ENCODE data around the gene ZNF438.

Gene ZNF438, protein sequence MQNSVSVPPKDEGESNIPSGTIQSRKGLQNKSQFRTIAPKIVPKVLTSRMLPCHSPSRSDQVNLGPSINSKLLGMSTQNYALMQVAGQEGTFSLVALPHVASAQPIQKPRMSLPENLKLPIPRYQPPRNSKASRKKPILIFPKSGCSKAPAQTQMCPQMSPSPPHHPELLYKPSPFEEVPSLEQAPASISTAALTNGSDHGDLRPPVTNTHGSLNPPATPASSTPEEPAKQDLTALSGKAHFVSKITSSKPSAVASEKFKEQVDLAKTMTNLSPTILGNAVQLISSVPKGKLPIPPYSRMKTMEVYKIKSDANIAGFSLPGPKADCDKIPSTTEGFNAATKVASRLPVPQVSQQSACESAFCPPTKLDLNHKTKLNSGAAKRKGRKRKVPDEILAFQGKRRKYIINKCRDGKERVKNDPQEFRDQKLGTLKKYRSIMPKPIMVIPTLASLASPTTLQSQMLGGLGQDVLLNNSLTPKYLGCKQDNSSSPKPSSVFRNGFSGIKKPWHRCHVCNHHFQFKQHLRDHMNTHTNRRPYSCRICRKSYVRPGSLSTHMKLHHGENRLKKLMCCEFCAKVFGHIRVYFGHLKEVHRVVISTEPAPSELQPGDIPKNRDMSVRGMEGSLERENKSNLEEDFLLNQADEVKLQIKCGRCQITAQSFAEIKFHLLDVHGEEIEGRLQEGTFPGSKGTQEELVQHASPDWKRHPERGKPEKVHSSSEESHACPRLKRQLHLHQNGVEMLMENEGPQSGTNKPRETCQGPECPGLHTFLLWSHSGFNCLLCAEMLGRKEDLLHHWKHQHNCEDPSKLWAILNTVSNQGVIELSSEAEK

GRCh38 chr10:31031558-31032257, at the start of gene ZNF438:
Gene ZNF438 (minus strand): TSS chr10:31031865. CDS start chr10:30877034, 154,831 bp downstream.
- H3K9me3 Mint-ChIP-seq (ENCODE audit: low read depth) = no peaks in the 10 kb centered on the region

DNA sequence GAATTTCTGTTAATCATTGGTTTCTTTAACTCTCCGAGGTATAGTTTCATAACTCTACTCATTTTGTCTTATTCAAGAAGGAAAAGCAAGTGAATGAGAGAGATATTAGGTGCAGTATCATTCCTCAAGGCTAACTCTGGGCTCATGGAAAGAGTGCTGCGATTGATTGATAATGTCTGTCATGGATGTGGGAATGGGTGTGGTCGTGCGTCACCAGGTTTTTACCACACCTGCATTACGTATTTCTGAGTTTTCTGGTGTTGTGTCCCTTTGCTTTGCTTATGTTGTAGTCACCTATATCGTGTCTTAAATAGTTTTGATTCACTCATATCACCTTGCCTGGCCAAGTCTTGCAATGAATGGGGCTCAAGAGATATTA, 44.9 kb upstream of the ZNF438 start:
- no peaks in the 10 kb centered on the region for H3K9me3 Mint-ChIP-seq (ENCODE audit: low read depth)
- no peaks in the 10 kb centered on the region for H3K4me1 Mint-ChIP-seq (ENCODE audit: low read depth)
- H3K36me3 Mint-ChIP-seq = no peaks in the 10 kb centered on the region
- H3K4me3 Mint-ChIP-seq = no peak overlapping the region
- no peaks in the 10 kb centered on the region for H3K27me3 Mint-ChIP-seq
- no peak overlapping the region for H3K27ac Mint-ChIP-seq

More at GRCh38 chr10:31031558-31032257, at the start of gene ZNF438:
- peak within 1 kb of the TSS; percentile 89 for H3K4me3 Mint-ChIP-seq
- peaks cover 15% of the 10 kb centered on the region for H3K4me1 Mint-ChIP-seq (ENCODE audit: low read depth)
- H3K27ac Mint-ChIP-seq = peak within 1 kb of the TSS; percentile 97
- peaks cover 3% of the 10 kb centered on the region for H3K36me3 Mint-ChIP-seq
- no peaks in the 10 kb centered on the region for H3K27me3 Mint-ChIP-seq

GRCh38 chr10:31075881-31076609, 44.4 kb upstream of the ZNF438 start:
- no peaks in the 10 kb centered on the region for H3K27me3 Mint-ChIP-seq
- no peak overlapping the region for H3K27ac Mint-ChIP-seq
- H3K9me3 Mint-ChIP-seq (ENCODE audit: low read depth) = no peaks in the 10 kb centered on the region
- no peaks in the 10 kb centered on the region for H3K4me1 Mint-ChIP-seq (ENCODE audit: low read depth)
- H3K4me3 Mint-ChIP-seq = no peak overlapping the region
- H3K36me3 Mint-ChIP-seq = no peaks in the 10 kb centered on the region

DNA sequence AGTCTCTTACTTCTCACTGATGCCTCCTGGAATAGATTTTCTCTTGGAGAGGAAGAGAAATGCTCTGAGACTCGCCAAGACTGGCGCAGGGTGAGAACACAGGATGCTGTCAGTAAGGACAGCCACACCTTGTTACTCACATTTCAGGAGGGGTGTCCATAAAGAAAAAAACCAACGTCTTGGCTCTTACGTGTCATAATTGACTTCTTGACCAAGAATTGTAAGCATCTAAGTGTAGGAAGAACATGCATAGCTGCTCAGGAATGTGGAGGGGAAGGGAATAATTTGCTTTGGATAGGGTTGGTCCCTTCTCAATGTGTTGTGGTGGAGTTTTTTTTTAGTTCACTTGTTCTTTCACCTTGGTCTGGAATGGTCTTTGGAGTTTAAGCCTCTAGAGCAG, 43.8 kb upstream of the ZNF438 start:
- H3K27me3 Mint-ChIP-seq = no peaks in the 10 kb centered on the region
- no peaks in the 10 kb centered on the region for H3K36me3 Mint-ChIP-seq
- no peak overlapping the region for H3K27ac Mint-ChIP-seq
- no peak overlapping the region for H3K4me3 Mint-ChIP-seq
- no peaks in the 10 kb centered on the region for H3K4me1 Mint-ChIP-seq (ENCODE audit: low read depth)
- H3K9me3 Mint-ChIP-seq (ENCODE audit: low read depth) = no peaks in the 10 kb centered on the region

GRCh38 chr10:31074722-31075086, 43.0 kb upstream of the ZNF438 start:
- Mint-ChIP-seq H3K36me3 (no peaks in the 10 kb centered on the region), H3K4me1 (ENCODE audit: low read depth) (no peaks in the 10 kb centered on the region), H3K27me3 (peaks cover 3% of the 10 kb centered on the region), H3K27ac (no peak overlapping the region), H3K4me3 (no peak overlapping the region), H3K9me3 (ENCODE audit: low read depth) (no peaks in the 10 kb centered on the region)

GRCh38 chr10:31073996-31074721, 42.5 kb upstream of the ZNF438 start:
- Mint-ChIP-seq H3K9me3 (ENCODE audit: low read depth) (no peaks in the 10 kb centered on the region), H3K36me3 (no peaks in the 10 kb centered on the region), H3K4me1 (ENCODE audit: low read depth) (no peaks in the 10 kb centered on the region), H3K27me3 (peaks cover 3% of the 10 kb centered on the region), H3K4me3 (no peak overlapping the region), H3K27ac (no peak overlapping the region)

GRCh38 chr10:31073211-31073610, 41.5 kb upstream of the ZNF438 start:
- no peak overlapping the region for H3K27ac Mint-ChIP-seq
- H3K36me3 Mint-ChIP-seq = no peaks in the 10 kb centered on the region
- H3K4me3 Mint-ChIP-seq = no peak overlapping the region
- peaks cover 3% of the 10 kb centered on the region for H3K27me3 Mint-ChIP-seq
- H3K4me1 Mint-ChIP-seq (ENCODE audit: low read depth) = no peaks in the 10 kb centered on the region
- H3K9me3 Mint-ChIP-seq (ENCODE audit: low read depth) = no peaks in the 10 kb centered on the region

- Mint-ChIP-seq H3K4me1 (ENCODE audit: low read depth) (no peaks in the 10 kb centered on the region), H3K27ac (no peak overlapping the region), H3K9me3 (ENCODE audit: low read depth) (no peaks in the 10 kb centered on the region), H3K4me3 (no peak overlapping the region), H3K36me3 (no peaks in the 10 kb centered on the region), H3K27me3 (peaks cover 3% of the 10 kb centered on the region)
These were observed 40.8 kb upstream of the ZNF438 start for GRCh38 chr10:31072451-31072850.

GRCh38 chr10:31071232-31072005, 39.8 kb upstream of the ZNF438 start:
- no peaks in the 10 kb centered on the region for H3K9me3 Mint-ChIP-seq (ENCODE audit: low read depth)
- H3K4me1 Mint-ChIP-seq (ENCODE audit: low read depth) = no peaks in the 10 kb centered on the region

DNA sequence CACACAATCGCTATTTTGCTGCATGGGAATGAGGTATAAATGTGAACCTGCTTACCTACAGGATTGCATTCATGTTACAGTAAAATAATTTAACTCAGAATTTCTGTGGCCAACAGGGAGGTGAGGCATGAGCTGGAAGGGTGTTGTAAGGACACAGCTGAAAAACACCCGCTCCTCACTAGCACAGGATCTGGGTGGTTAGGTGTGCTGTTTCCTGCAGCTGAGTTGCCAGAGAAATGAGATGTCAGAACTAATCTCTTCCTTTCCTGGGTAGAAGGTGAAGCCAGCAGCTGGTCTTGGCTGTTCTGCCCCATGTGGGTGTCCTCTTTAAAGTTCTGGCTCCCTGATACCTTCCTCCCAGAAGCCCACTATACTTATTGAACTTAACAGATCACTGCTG, 39.0 kb upstream of the ZNF438 start:
- Mint-ChIP-seq H3K36me3 (no peaks in the 10 kb centered on the region), H3K27ac (no peak overlapping the region), H3K9me3 (ENCODE audit: low read depth) (no peaks in the 10 kb centered on the region), H3K4me3 (no peak overlapping the region), H3K4me1 (ENCODE audit: low read depth) (no peaks in the 10 kb centered on the region), H3K27me3 (peaks cover 3% of the 10 kb centered on the region)

More at GRCh38 chr10:31071232-31072005, 39.8 kb upstream of the ZNF438 start:
- Mint-ChIP-seq H3K27me3 (peaks cover 3% of the 10 kb centered on the region), H3K4me3 (no peak overlapping the region), H3K36me3 (no peaks in the 10 kb centered on the region), H3K27ac (no peak overlapping the region)

DNA sequence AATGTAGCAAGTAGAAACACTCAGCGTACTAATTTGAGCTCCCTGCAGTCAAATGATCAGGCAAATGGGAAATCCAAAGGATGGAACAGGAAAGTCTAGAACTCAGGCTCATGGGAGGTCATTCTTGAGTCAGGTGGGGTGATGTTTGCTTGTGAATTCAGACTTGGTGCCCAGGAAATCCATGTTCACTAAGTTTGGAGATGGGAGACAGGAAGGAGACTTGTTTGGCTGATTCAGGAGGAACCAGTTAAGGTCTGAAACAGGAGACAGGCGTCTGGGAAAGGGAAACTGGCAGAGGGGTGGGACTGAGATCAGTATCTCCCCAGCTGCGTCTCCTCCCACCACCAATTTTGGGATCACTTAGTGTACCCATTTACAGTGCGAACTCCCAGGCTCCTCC, 38.4 kb upstream of the ZNF438 start:
- H3K27ac Mint-ChIP-seq = no peak overlapping the region
- H3K4me1 Mint-ChIP-seq (ENCODE audit: low read depth) = no peaks in the 10 kb centered on the region

DNA sequence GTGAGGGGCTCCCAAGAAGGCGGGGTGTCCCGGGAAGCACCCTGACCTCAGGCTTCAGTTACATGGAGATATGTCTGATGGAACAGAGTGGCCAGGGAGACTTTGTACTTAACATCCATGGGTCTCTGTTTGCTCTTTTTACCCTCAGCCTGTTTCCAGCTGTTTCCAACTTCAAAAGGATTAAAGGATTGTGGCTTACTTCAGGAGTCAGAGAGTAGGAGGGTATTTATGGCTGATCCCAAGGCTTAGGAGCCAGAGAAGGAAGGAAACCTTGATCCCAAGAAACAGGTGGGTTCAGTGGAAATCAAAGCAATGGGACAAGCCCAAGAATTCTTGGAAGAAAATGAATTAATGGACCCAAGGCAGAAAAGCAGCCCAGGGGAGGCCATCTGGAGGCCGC, 37.7 kb upstream of the ZNF438 start:
- Mint-ChIP-seq H3K4me1 (ENCODE audit: low read depth) (no peaks in the 10 kb centered on the region), H3K36me3 (no peaks in the 10 kb centered on the region), H3K27ac (no peak overlapping the region), H3K4me3 (no peak overlapping the region), H3K27me3 (peaks cover 3% of the 10 kb centered on the region), H3K9me3 (ENCODE audit: low read depth) (no peaks in the 10 kb centered on the region)

More for the DNA sequence above, 38.4 kb upstream of the ZNF438 start:
- Mint-ChIP-seq H3K36me3 (no peaks in the 10 kb centered on the region), H3K4me3 (no peak overlapping the region), H3K27me3 (peaks cover 3% of the 10 kb centered on the region), H3K9me3 (ENCODE audit: low read depth) (no peaks in the 10 kb centered on the region)

DNA sequence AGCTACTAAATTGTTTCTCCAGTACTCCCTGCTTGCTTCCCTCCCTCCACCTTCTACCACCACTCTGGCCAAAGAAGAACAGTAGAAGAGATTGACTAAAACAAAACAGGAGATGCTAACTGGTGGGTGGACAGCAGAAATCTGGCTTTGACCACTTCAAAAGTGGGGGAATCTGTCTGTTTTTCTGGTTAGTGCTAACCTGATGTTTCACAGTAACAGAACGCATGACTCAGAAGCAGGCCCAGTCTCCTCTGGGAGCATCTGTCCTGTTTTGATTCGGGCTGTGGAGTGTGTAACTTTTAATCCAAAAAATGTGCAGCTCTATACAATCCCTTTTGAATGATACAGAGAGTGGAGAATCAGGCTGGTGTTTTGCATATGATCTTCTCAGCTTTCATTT, 32.7 kb upstream of the ZNF438 start:
- Mint-ChIP-seq H3K4me3 (no peak overlapping the region), H3K27ac (no peak overlapping the region), H3K4me1 (ENCODE audit: low read depth) (no peaks in the 10 kb centered on the region), H3K36me3 (no peaks in the 10 kb centered on the region), H3K9me3 (ENCODE audit: low read depth) (no peaks in the 10 kb centered on the region), H3K27me3 (no peaks in the 10 kb centered on the region)
